GM19240 (cell line): ENCODE measurements around the gene ULBP2.
"Not testable (repeated sequence)": the region's sequence is repeated elsewhere in the genome, so short reads cannot be mapped to it uniquely, and the experiment has no call there.

Experiments used
- DNase-seq: peaks from one replicate; pipeline ENCODE4 v3.0.0; 2011; ENCODE audit warnings: low spot score; ENCODE audit not compliant: insufficient read length

The ULBP2 gene

DNA sequence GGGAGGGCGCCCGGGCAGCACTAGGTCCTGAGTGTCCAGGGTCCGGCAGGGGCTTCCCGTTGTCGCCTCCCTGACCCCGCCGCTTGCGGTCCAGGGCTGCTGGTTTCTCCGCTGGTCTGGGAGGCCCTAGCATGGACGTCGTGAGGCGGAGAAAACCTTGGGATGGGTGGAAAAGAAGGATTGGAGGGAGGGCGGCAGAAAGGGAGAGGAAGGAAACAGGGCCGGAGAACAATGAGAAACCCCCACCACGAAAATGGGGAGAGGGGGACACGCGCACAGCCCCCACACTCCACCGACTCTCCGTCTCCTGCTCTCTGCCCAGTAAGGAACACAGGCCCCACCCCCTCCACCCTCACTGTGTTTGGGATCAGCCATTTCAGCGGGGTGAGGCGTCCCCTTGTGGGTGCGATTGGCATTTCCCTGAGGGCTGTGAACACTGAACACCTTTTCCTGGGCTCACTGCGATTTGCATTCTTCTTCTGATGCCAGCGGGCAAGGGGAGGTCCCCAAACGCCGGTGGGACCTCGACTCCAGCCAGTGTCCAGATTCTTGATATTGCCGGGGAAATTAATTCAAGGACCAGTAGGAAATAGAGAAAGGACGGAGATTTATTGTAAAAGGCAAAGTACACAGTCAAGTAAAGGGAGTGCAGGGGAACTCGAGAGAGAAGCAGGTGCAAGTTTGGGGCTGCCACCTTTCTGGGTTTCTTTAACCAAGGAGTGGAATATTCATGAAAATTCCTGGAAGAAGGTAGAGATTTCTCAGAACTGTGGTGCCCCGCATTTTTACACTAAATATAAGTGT, 15.6 kb upstream of the ULBP2 start:
- DNase-seq, result no peak

DNA sequence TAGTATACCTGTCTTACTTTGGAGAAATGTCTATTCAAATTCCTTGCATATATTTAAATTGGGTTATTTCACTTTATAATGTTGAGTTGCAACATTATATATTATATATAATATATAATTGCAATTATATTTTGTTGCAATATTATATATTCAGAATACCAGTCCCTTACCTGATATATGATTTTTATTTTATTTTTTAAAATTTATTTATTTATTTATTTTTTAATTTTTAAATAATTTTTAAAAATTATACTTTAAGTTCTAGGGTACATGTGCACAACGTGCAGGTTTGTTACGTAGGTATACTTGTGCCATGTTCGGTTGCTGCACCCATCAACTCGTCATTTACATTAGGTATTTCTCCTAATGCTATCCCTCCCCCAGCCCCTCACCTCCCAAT, 14.8 kb upstream of the ULBP2 start:
- DNase-seq, result not testable (repeated sequence)

DNA sequence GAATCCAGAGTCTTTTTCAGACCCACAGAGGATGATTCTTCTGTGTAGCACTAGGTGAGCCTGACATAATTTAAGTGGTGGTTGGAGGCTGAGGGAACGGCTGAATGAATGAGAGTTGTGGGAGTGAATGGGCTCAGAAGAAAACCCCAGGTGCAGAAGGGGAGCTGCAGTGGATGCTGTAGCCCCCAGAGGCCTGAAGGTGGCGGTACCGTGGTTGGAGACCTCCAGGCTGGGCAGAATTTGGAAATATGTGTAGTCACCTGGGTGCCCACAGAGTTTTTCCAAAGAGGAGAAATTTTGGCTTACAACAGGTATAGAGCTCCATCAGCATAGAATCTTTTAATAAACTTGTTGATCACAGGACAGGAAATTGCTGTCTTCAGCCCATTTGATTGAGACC, 12.4 kb upstream of the ULBP2 start:
- no peak for DNase-seq

DNA sequence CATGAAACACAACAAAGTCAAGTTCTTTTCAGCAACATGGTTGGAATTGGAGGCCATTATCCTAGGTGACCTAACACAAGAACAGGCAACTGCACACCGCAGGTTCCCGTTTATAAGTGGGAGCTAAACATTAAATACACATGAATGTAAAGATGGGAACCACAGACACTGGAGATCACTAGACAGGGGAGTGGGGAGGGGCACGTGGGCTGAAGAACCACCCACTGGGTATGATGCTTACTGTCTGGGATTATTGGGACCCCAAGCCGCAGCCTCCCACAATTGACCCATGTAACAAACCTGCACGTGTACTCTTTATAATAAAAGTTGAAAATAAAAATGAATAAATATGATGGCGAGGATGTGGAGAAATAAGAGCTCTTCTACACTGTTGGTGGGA, 10.3 kb upstream of the ULBP2 start:
- no peak for DNase-seq

DNA sequence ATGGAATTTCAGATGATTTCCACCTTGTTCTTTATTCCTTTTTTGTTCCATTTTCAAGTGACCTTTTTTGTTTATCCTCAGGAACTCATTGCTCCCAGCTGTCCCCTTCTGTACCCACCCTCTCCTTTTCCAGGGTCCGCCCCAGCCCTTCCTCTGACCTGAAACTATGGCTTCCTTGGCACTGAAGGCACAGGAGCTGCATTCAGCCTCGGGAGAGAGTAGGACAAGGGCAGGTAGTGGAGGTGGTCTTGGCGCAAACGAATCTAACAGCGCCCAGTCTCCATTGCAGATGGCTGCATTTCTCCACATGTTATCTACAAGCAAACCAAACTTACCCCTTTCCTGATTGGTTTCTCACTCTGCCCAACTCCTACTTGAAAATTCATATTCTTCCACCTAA, 8.8 kb upstream of the ULBP2 start:
- DNase-seq, result no peak

DNA sequence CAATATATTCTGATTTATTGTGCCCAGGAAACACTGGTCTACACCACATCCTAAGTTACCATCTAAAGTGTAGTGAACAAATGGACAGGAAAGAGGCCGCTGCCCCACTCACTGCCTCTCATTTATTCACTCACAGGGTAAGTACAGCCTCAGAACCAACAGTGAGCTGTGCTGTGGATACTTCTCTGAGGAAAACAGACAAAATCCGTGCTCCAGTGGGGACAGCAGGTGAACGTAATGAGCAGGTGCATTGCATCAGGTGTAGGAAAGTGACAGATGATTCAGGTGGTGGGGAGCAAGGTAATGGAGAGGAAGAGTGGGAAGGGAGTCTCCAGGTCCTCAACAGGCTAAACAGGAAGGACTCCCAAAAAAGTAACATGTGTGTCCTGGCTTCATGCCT, 8.4 kb upstream of the ULBP2 start:
- no peak for DNase-seq

DNA sequence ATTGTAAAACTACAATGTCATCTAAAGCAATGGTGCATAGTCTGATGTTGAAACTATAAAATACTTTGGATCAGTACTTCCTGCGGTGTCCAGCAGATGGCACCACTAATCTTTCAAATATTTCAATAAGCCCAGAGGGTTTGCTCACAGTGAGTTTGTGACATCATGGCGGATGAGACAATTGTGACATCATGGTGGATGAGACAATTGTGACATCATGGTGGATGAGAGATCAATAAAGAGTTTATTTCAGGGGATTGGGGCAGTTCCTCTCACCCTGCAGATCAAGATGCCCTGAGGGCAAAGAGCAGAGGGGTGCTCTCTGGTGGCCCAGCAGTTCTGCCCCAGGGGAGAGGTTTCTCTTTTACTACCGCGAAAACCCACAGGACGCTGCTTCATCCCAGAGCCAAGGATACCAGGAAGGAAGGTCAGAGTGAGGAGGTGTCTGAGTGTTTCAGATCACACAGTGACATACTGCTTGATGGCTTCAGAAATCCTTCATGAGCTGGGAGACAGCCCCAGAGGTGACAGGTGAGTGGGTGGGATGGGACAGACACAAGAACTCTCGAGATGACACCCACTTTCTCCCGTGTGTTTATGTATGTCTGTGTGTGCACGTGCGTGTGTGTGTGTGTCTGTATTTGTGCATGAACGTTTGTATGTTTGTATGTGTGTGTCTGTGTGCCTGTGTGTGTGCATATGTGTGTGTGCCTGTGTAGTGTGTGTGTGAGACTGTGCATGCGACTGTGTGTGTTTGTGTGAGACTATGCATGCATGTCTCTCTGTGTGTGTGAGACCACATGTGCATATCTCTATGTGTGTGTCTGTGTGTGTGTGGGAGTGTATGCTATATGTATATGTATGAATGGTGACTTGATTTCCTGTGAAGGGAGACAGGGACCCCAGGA, 7.3 kb upstream of the ULBP2 start:
- no peak for DNase-seq

DNA sequence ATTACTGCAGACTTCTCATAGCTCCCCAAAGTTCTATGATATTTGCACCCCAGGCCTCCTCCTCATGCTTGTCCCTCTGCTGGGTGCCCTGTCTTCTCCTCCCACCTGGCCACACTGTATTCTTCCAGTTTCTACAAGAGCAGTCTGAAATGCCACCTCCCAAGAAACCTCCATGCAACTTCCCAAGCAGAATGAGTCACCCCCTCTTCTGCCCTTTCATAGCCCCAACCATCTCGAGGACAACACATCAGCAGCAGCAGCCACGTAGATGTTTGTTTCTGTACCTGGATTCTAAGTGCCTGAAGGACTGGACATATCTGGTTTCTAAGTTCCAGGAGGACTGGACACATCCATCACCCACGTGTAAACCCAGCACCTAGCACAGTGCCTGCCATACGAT, 6.6 kb upstream of the ULBP2 start:
- DNase-seq, result no peak

DNA sequence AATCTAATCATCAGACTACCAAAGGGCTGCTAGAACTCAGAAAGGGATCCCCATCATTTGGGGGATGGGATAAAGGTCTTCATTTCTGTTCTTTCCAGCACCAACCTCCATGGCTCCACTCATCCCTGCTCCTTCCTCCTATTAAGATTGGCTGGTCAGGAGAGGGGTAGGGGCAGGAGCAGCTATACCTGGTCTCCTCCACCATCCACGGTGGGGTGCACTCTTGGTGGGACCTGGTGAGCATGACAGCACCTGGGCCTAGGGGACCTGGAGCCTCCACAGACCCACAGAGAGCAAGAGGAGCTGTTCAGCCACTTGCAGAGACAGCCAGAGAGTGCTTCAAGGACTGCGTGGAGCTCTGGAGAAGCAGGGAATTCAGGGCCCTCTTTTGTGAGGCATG, 6.1 kb upstream of the ULBP2 start:
- no peak for DNase-seq

DNA sequence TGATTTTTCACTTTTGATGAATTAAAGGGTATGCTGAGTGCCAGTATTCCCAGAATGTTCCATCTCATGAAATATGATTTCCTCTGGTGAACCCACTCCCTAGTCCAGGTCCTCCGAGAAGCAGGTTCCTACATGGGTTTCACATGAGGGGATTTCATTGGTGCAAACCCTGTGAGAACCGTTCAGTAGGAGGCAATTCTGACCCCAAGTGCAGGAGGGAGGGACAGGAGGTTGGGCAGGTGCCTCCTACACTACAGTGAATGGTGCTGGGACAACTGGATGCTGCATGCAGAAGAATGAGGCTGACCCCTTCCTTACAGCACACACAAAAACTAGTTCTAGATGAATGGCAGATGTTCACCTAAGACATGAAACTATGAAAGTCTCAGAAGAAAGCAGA, 5.1 kb upstream of the ULBP2 start:
- no peak for DNase-seq

DNA sequence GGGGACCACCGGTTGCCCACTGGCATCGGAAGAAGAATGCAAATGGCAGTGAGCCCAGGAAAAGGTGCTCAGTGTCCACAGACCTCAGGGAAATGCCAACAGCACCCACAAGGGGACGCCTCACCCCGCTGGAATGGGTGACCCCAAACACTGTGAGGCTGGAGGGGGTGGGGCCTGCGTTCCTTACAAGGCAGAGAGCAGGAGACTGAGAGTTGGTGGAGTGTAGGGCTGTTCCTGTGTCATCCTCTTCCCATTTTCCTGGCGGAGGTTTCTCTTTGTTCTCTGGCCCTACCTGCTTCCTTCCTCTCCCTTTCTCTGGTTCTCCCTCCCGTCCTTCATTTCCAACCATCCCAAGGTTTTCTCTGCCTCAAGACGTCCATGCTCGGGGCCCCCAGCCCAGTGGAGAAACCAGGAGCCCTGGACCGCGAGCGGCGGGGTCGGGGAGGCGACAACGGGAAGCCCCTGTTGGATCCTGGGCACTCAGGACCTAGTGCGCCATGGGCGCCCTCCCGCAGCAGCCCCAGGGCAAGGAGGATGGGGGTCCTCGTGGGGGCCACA, 3.7 kb upstream of the ULBP2 start:
- DNase-seq, result not testable (repeated sequence)

DNA sequence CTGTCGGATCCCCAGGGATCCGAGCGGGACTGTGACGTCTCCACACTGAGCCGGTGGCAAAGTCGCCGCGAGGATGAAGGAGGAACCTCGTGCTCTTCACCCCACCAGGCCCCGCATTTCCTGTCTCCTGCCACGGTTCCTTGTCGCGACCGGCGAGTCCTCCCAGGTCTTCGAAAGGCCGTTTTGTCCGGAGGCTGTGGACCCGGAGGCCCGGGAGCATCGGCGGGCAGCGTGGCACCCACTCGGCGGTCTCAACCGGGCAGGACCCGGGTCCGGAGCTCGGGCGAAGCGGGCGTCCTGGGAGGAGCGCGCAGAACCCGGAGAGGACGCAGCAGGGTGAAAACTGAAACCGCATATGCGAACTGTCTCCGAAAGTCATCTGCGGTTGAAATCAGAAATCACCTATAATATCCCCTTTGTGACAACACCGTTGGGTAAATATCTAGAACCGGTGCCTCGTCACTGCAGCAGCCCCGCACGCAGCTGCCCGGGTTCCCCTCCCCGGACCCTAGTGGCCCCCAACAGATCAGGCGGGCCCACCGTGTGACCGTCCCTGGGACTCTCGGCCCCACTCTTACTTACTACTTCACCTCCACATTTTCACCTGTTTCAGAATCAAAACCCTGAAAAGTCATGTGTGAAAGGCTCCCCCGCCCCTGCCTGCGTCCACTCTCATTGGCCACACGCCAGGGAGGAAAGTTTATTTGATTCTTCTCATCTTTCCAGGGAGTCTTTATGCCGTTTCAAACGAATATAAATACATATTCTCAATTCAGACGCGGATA, 3.1 kb upstream of the ULBP2 start:
- DNase-seq, result peak; percentile 45

DNA sequence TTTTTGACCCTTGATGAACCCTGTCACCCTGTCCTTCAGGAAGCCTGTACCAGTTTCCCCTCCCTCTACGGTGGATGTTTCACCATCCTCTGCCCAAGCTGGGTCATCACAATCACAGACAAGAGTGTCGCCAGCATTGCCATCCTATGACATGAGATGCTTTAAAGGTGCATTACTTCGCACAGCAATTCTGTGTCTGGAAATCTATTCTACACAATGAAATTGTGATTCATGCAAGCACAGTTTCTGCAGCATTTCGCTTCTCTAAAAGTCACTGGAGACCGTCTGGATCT, 2.5 kb upstream of the ULBP2 start:
- no peak for DNase-seq

DNA sequence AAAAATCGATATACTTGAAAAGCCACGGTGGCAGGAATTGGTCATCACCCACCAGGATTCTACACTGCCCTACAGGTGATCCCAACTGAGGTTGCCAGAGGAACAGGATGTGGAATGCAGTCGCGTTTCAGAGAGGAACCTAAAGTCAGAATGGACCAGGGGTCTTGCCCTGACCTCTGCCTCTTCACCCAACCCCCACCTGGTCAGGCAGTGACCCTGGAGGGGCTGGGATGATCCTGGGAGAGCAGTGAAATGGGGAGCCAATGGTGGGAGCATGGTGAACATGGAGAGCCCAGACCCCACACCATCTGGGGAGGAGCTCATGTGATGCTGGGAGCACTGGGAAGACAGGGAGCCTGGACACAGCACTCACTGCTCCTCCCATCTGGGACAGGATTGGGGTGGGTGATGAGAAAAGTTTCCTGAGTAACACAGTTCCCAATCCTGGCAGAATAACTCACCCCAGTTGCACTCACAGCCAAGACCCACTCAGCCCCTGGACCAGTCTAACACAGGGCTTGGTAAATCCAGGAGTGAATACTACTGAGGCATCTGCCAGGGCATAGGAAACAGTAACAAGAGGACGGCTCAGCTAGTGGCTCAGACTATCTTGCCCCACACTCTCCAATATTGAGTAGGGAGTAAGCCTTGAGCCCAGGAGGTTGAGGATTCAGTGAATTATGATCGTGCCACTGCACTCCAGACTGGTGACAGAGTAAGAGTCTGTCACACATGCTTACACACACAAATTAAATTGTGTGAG, 1.7 kb upstream of the ULBP2 start:
- no peak for DNase-seq

DNA sequence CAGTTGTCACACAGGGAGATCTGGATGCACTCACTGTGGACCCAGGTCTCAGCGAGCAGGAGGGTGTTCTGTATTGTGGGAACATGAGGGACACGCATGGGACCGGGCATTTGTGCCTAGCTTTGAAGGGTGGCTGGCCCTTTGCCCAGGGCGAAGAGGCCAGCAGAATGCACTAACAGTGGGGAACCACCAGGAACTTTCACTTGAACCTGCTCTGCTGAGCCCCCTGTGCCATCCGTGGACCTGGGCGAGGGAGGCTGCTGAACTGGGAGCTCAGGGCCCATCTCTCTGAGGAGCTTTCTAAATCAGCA, 1.2 kb upstream of the ULBP2 start:
- DNase-seq, result no peak

DNA sequence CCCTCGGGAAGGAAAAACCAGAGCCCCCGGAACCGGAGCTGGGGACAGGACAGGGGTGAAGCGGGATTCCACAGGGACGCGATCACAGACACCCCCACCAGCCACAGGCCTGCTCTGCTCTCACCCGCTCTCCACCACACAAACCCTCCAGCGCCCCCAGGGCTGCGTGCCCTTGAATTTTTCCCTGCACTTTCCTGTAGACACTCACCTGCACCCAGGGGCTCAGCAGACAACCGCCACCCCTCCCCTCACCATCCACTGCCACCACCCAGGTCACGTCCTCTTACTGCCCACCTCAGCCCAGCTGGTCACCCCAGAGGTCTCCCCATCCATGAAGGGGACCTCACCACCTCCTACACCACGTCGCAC, 631 bp downstream of the ULBP2 start:
- DNase-seq, result no peak

DNA sequence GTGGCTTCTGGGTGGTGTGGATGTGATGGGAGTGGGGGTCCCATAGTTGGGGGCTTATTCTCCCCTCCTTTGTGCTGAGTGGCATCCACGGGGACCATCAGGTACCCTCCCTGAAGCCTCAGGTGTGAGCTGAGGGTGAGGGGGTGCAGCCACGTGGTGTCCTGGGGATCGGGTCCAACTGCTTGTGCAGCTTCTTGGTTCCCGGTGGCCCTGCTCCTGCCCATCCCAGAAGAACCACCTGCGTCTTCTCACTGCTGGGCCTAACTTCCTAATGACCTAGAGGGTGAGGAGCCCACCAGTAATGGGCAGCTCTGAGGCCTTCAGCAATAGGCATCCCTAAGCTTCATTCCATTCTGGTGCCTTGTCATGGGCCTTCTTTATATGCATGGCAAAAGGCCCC, 1.5 kb downstream of the ULBP2 start:
- DNase-seq, result not testable (repeated sequence)

DNA sequence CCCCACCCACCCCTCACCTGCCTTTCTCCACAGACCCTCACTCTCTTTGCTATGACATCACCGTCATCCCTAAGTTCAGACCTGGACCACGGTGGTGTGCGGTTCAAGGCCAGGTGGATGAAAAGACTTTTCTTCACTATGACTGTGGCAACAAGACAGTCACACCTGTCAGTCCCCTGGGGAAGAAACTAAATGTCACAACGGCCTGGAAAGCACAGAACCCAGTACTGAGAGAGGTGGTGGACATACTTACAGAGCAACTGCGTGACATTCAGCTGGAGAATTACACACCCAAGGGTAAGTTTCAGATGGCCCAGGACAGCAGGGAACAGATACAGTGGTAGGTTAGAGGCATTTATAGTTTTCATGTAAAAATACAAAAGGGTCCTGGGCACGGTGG, 3.5 kb downstream of the ULBP2 start:
- DNase-seq, result not testable (repeated sequence)

DNA sequence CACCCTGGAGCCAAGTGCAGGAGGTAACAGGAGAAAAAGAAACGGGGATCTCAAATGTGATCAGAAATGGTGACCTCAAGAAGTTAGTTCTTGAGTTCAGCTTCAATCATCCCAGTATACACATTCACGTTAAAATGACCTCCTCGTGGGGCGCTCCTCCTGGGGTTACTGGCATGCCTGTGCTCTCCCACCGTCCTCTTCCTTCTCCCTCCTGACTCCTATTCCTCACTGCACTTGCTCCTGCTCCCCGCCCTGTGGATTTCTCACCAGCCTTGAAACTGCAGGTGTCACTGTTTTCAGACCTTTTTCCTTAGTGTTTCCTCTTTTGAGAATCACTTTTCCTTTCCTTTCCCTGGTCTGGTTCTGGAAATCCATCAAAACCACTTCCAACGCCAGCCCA, 4.8 kb downstream of the ULBP2 start:
- DNase-seq, result not testable (repeated sequence)

DNA sequence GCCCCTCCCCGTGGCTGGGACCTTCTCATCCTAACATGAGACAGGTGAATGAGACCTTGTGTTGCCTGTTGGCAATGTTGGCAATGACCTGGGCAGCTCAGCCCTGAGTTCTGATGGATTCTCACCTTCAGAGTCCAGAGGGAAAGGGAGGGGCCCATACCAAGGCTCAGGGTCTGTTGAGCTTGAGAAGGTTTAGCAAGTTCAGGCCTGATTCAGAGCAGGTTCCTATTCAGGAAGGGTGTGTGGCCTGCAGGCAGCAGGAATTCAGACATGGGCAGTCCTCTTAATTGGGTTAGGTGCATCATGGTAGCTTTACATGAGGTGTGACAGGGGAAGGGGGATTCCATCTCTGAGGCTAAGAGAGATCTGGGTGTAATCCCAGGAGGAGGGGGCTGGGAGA, 5.7 kb downstream of the ULBP2 start:
- DNase-seq, result not testable (repeated sequence)

DNA sequence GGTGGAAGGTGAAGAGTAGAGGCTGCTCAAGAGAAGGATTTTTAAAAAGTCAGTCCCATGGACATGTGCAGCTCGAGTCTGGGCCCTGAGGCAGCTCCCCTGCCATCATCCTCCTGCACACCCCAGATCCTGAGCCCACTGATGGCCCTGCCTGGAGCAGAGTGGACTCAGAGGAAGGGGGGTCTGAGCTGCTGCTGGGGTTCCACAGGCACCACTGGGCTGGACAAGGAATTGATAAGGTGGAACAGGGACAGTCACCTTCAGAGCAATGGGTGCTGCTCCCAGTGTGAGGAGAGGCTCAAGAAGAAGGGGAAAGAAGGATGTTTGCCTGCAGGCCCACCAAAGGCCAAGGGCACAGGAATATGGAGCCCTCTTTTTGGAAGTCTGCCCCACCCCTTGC, 6.2 kb downstream of the ULBP2 start:
- no peak for DNase-seq
